Mesothelial cell of epicardium (in vitro differentiated cells): ENCODE results near the gene CHST11. TPM values are rescaled to one million over a fixed set of nuclear protein-coding genes. Genes with fewer than 3 reads are reported as not detected.

Source experiments
- DNase-seq, 2 experiments: peaks; one replicate each; pipeline ENCODE4 v3.0.0; 2021; ENCODE audit warnings: low spot score in 2 of 2; ENCODE audit not compliant: unreplicated experiment in 2 of 2
- H3K27ac Mint-ChIP-seq: 2 replicates; pipeline ENCODE4 v1.8.0; 2021; ENCODE audit warnings: mixed read lengths
- H3K27me3 Mint-ChIP-seq: 2 replicates; pipeline ENCODE4 v1.8.0; 2021; ENCODE audit warnings: low read depth, mixed read lengths
- H3K36me3 Mint-ChIP-seq: 2 replicates; pipeline ENCODE4 v1.8.0; 2021; ENCODE audit warnings: mixed read lengths
- H3K4me1 Mint-ChIP-seq: 2 replicates; pipeline ENCODE4 v1.8.0; 2021; ENCODE audit warnings: mixed read lengths
- H3K4me3 Mint-ChIP-seq: 2 replicates; pipeline ENCODE4 v1.8.0; 2021; ENCODE audit warnings: mild to moderate bottlenecking, moderate library complexity, mixed read lengths
- H3K9me3 Mint-ChIP-seq: 2 replicates; pipeline ENCODE4 v1.8.0; 2021; ENCODE audit warnings: mixed read lengths
- total RNA-seq: library from RNA; stranded (reverse); gene quantifications from 3 replicates; pipeline ENCODE4 v1.2.1, GENCODE V29; 2021
- TF ChIP-seq, protein P1 (sequence below): fragments of 200-600 bp; sonication (generic); IDR thresholded peaks from one replicate; pipeline ENCODE4 v1.5.0; 2021; ENCODE audit warnings: antibody characterized with exemption; ENCODE audit not compliant: unreplicated experiment

The CHST11 gene
- total RNA-seq, 1 donor from 2014 or later, result 15.0 TPM

DNA sequence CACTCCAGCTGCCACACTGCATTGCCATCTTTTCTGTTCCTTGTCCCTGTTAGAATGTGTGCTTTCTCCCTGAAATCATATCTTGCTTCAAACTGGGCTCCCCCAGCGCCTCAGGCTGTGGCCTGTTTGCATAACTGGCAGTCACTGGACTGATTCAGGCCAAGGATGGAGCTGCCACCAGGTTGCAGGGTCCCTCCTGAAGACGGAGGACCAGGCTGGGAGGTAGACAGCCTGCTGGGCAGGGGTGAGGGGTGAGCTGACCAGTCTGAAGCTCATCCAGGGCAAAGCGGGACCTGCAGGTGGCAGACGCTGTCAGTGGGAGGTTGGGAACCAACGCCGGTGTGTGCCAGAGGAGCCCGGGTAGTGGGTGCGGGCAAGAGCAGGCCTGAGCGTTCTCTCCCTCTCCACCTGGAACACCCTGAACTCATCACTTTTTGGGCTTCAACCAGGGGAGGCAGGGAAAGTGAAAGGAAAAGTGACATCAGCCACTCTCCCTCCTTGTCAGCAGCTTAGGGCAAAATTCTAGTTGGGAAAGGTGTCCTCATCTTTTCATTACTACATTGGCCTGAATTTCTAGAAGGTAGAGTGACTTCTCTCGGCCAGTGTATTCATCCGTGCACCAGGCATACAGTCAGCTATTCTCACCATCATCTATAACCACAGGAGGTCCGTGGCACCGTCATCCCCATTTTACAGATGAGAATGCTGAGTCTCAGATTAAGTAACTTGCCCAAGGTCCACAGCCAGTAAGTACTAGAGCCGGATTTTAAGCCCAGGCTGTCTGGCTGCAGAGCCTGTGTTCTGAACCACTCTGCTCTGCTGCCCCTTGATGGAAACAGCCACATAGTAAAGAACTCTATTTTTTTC lies 282.3 kb downstream of the CHST11 start:
- no peak for DNase-seq
- H3K4me1 Mint-ChIP-seq, result peaks cover 17% of the 10 kb centered on the region
- H3K9me3 Mint-ChIP-seq, result no peaks in the 10 kb centered on the region
- H3K36me3 Mint-ChIP-seq, result no peaks in the 10 kb centered on the region
- H3K4me3 Mint-ChIP-seq, result no peak overlapping the region
- H3K27ac Mint-ChIP-seq, result no peak overlapping the region
- TF ChIP-seq, protein P1, sequence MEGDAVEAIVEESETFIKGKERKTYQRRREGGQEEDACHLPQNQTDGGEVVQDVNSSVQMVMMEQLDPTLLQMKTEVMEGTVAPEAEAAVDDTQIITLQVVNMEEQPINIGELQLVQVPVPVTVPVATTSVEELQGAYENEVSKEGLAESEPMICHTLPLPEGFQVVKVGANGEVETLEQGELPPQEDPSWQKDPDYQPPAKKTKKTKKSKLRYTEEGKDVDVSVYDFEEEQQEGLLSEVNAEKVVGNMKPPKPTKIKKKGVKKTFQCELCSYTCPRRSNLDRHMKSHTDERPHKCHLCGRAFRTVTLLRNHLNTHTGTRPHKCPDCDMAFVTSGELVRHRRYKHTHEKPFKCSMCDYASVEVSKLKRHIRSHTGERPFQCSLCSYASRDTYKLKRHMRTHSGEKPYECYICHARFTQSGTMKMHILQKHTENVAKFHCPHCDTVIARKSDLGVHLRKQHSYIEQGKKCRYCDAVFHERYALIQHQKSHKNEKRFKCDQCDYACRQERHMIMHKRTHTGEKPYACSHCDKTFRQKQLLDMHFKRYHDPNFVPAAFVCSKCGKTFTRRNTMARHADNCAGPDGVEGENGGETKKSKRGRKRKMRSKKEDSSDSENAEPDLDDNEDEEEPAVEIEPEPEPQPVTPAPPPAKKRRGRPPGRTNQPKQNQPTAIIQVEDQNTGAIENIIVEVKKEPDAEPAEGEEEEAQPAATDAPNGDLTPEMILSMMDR, result no peak
- peaks cover 8% of the 10 kb centered on the region for H3K27me3 Mint-ChIP-seq

DNA sequence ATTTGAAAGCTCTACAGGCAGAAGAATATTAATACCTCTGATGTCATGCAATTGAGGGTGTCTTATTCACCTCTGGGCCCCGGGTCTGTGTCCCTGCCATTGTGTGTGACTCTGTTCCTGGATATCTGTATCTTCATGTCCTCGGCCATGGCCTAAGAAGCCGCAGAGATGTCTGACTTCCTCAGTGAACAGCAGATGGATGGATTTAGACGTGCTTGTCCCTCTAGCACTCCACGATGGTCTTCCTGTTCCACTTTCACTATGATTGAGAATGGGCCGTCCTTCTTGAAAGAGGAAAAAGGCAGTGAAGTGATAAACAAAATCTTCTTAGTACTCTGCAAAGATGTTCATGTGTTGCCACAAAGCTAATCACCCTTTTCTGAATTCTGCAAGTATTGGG lies 283.9 kb downstream of the CHST11 start:
- TF ChIP-seq, protein P1, result no peak
- H3K4me1 Mint-ChIP-seq, result peaks cover 17% of the 10 kb centered on the region
- no peak for DNase-seq
- no peaks in the 10 kb centered on the region for H3K9me3 Mint-ChIP-seq
- no peak overlapping the region for H3K4me3 Mint-ChIP-seq
- peaks cover 2% of the 10 kb centered on the region for H3K27me3 Mint-ChIP-seq
- no peak overlapping the region for H3K27ac Mint-ChIP-seq
- H3K36me3 Mint-ChIP-seq, result no peaks in the 10 kb centered on the region

DNA sequence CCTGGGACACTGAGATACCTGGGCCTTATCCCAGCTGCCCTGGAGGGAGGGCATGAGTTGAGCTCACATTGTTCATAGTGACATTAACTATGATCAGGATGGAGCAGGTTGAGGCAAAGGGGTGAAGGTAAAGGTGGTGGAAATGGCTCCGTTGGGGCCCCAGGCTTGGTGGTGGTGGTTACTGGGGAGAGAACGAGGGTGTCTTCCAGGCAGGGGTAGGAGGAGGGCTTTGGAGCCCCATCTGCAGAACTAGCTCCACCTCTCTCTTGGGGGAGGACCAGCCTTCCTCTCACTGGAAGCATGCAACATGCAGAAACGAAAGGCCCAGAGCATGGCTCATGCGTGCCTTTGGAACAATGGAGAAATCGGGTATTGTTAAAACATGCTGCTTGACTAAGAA lies 284.3 kb downstream of the CHST11 start:
- no peaks in the 10 kb centered on the region for H3K9me3 Mint-ChIP-seq
- H3K27me3 Mint-ChIP-seq, result peaks cover under 1% of the 10 kb centered on the region
- no peaks in the 10 kb centered on the region for H3K36me3 Mint-ChIP-seq
- no peak for DNase-seq
- H3K4me1 Mint-ChIP-seq, result peaks cover 12% of the 10 kb centered on the region
- TF ChIP-seq, protein P1, result no peak
- no peak overlapping the region for H3K27ac Mint-ChIP-seq
- no peak overlapping the region for H3K4me3 Mint-ChIP-seq

DNA sequence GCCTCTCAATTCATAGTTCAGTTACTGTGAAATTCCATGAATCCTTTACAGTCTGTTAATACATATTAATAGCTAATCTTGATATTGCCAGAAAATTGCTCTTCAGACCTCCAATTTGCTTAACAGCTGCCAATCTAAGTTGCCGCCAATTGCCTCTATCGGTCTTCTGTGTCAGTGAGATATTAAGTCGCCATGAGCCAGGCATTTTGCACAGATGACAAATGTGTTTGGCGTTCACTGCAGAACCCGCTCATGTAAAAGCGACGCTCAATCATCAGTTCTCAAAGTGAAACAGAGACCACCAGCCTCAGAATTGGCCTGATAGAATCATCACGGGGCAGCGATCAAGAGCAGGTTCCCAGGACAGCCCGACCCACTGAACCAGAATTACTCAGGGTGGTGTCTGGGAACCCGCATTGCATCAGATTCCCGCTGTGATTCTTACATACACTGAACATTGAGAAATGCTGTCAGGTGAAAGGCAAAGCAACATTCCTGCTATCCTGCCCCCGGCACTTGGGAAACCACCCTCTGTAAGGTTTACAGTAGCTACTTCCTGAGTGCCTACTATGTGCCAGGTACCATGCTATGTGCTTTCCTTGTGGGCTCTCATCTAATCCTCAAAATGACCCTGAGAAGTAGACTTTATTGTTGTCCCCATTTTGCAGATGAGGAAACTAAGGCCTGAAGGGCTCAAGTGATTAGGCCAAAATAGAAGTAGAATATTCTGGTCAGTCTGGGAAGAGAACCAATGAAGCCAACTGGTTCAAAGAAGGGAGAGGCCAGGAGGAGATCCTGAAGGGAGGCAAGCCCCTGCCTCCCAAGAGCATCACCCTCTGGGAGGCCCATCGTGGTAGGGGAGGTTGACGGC lies 285.0 kb downstream of the CHST11 start:
- no peaks in the 10 kb centered on the region for H3K9me3 Mint-ChIP-seq
- no peaks in the 10 kb centered on the region for H3K27me3 Mint-ChIP-seq
- no peaks in the 10 kb centered on the region for H3K36me3 Mint-ChIP-seq
- H3K4me3 Mint-ChIP-seq, result no peak overlapping the region
- TF ChIP-seq, protein P1, result no peak
- H3K4me1 Mint-ChIP-seq, result peaks cover 10% of the 10 kb centered on the region
- no peak overlapping the region for H3K27ac Mint-ChIP-seq
- no peak for DNase-seq

DNA sequence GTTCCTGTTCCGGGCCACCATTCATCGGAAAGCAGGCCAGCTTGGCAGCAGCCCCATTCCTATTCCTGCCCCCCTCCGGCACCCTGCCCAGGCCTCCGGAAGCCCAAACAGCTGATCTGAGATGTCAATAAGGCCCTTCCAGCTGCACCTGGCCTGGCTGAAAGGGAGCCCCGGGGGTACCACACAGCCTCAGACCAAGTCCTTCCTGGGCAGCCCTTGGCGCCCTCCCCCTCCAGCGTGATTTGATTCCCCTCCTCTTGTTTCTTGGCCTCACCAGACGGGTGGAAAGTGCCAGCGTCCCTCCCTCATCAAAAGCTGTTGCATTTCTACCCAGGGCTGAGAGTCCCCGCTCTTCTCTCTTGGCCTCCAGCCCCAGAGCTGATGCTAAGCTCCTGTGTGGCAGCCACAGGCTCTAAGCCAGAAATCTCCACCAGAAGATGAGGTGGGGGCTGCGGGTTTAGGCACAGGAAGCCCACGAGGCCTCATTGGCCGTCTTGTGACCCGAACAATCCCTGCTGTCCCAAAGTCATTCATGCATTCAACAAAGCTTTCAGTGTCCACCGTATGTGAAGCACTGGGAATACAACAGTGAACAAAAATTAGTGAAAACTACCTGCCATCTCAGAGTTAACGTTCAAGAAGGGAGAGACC lies 285.9 kb downstream of the CHST11 start:
- no peak overlapping the region for H3K4me3 Mint-ChIP-seq

More for the DNA sequence above, 285.9 kb downstream of the CHST11 start:
- H3K36me3 Mint-ChIP-seq, result no peaks in the 10 kb centered on the region
- no peak for DNase-seq
- TF ChIP-seq, protein P1, result no peak
- H3K27me3 Mint-ChIP-seq, result no peaks in the 10 kb centered on the region
- H3K27ac Mint-ChIP-seq, result no peak overlapping the region
- H3K9me3 Mint-ChIP-seq, result no peaks in the 10 kb centered on the region
- peaks cover 7% of the 10 kb centered on the region for H3K4me1 Mint-ChIP-seq
